K562 (cell line): ENCODE measurements around the gene DNAH5. TPM values are rescaled to one million over a fixed set of nuclear protein-coding genes. Genes with fewer than 3 reads are reported as not detected.

Experiments
- ATAC-seq: fragments of 200-7000 bp; cut with Tn5 transposase; 3 replicates; pipeline ENCODE4 v1.9.1; 2020; ENCODE audit warnings: moderate library complexity
- BruUV-seq: library from RNA; stranded (reverse); fragments of 400-500 nt; replicated peaks from 2 replicates; lab custom pipeline; 2021; lab: Mats Ljungman, UMichigan
- CTCF ChIA-PET: fragments of 300-600 bp; formaldehyde crosslinking; extraction: SDS; loops from one replicate; lab custom pipeline; 2021; ENCODE audit warnings: low intra/inter-chr PET ratio; lab: Yijun Ruan, JAX
- POLR2A ChIA-PET: fragments of 300-600, 350-650 bp; sonication (Branson Sonifier 250); formaldehyde crosslinking; extraction: SDS; loops from one replicate; lab custom pipeline; 2021; ENCODE audit warnings: antibody characterized with exemption, inconsistent platforms; lab: Yijun Ruan, JAX
- DNase-seq, 4 experiments: peaks; one replicate each; pipeline versions ENCODE4 v3.0.0 to v3.0.0-alpha.2; 2011 to 2018; ENCODE audit warnings: low spot score in 3 of 4, mixed read lengths in 3 of 4; ENCODE audit errors: extremely low read depth in 1 of 4
- FAIRE-seq: peaks from 2 replicates; lab custom pipeline; 2011; peaks lifted over from hg19 to GRCh38; lab: Jason Lieb, UNC
- H2AFZ ChIP-seq: 2 replicates; pipeline ENCODE4 v1.6.0; 2011; ENCODE audit warnings: low read depth, low read length, control low read depth, inconsistent platforms
- H3K27ac ChIP-seq: fragments of 200-600 bp; 3 replicates; pipeline ENCODE4 v1.8.0; 2011; ENCODE audit warnings: low read depth, mild to moderate bottlenecking, control low read depth, inconsistent platforms, low read length, moderate library complexity, mixed read lengths; ENCODE audit errors: extremely low read depth
- H3K27me3 ChIP-seq, 2 experiments: fragments of 300-600 bp in 1 of 2; 2 replicates in 1 of 2; 3 replicates in 1 of 2; pipeline versions ENCODE4 v1.6.0 to v1.8.0; 2011; ENCODE audit warnings: inconsistent platforms in 2 of 2, low read length in 2 of 2, mild to moderate bottlenecking in 1 of 2, mixed read lengths in 1 of 2, moderate library complexity in 1 of 2; ENCODE audit not compliant: control insufficient read depth in 2 of 2, insufficient read depth in 2 of 2
- H3K36me3 ChIP-seq: fragments of 300-600 bp; 3 replicates; pipeline ENCODE4 v1.8.0; 2011; ENCODE audit warnings: mild to moderate bottlenecking, low read length, inconsistent platforms; ENCODE audit not compliant: control insufficient read depth, insufficient read depth
- H3K4me1 ChIP-seq, 2 experiments: fragments of 200-600 bp in 1 of 2; replicated peaks in 1 of 2; 2 replicates in 1 of 2; 3 replicates in 1 of 2; pipeline versions ENCODE4 v1.5.1 to v1.8.0; 2011; ENCODE audit warnings: inconsistent platforms in 2 of 2, low read length in 2 of 2, mild to moderate bottlenecking in 1 of 2, mixed read lengths in 1 of 2, moderate library complexity in 1 of 2; ENCODE audit not compliant: control insufficient read depth in 2 of 2, insufficient read depth in 2 of 2
- H3K4me2 ChIP-seq: 2 replicates; pipeline ENCODE4 v1.6.1; 2011; ENCODE audit warnings: low read length, control low read depth, inconsistent platforms, mixed read lengths; ENCODE audit not compliant: insufficient read depth
- H3K4me3 ChIP-seq: fragments of 200-600 bp; sonication (generic), shearing (Covaris generic); 2 replicates; pipeline ENCODE4 v1.5.1; 2016; ENCODE audit warnings: control low read depth, inconsistent platforms
- H3K79me2 ChIP-seq: fragments of 200-600 bp; 3 replicates; pipeline ENCODE4 v1.8.0; 2011; ENCODE audit warnings: low read length, inconsistent platforms; ENCODE audit not compliant: control insufficient read depth, insufficient read depth
- H3K9ac ChIP-seq, 2 experiments: 2 replicates each; pipeline versions ENCODE4 v1.6.0 to v1.6.1; 2011; ENCODE audit warnings: low read depth in 2 of 2, low read length in 2 of 2, control low read depth in 1 of 2, inconsistent platforms in 1 of 2, mild to moderate bottlenecking in 1 of 2, mixed read lengths in 1 of 2; ENCODE audit not compliant: insufficient read depth in 1 of 2
- H3K9me1 ChIP-seq: one replicate; pipeline ENCODE4 v1.6.0; 2011; ENCODE audit warnings: inconsistent platforms, mild to moderate bottlenecking, low read length, moderate library complexity; ENCODE audit not compliant: control insufficient read depth, insufficient read depth
- H3K9me3 ChIP-seq: replicated peaks from 2 replicates; pipeline ENCODE4 v1.5.1; 2011; ENCODE audit warnings: low read depth, low read length, inconsistent platforms; ENCODE audit not compliant: control insufficient read depth, insufficient read depth
- H4K20me1 ChIP-seq: replicated peaks from 2 replicates; pipeline ENCODE4 v1.6.1; 2011; ENCODE audit warnings: low read length, inconsistent platforms, mixed read lengths; ENCODE audit not compliant: control insufficient read depth, insufficient read depth
- CCAR2 ChIP-seq: fragments of 200-400 bp; formaldehyde crosslinking; IDR thresholded peaks from 2 replicates; pipeline ENCODE4 v1.6.1; 2017; ENCODE audit warnings: mild to moderate bottlenecking, low read depth, low read length
- CHAMP1 ChIP-seq: fragments of 450-650 bp; IDR thresholded peaks from 2 replicates; pipeline ENCODE4 v1.6.1; 2016; ENCODE audit warnings: mild to moderate bottlenecking
- CHD7 ChIP-seq: fragments of 200-600 bp; sonication (generic); IDR thresholded peaks from one replicate; pipeline ENCODE4 v1.6.1; 2012; ENCODE audit warnings: mild to moderate bottlenecking, low read depth, low read length, inconsistent platforms
- CTBP1 ChIP-seq: fragments of 450-650 bp; IDR thresholded peaks from 2 replicates; pipeline ENCODE4 v1.6.1; 2016; ENCODE audit warnings: borderline replicate concordance
- HNRNPK ChIP-seq: fragments of 200-400 bp; formaldehyde crosslinking; IDR thresholded peaks from one replicate; pipeline ENCODE4 v1.6.1; 2018; ENCODE audit warnings: mild to moderate bottlenecking, low read depth, low read length; ENCODE audit not compliant: poor library complexity, severe bottlenecking
- LCOR ChIP-seq: sonication (generic); formaldehyde crosslinking; IDR thresholded peaks from 2 replicates; pipeline ENCODE4 v1.8.0; 2022; ENCODE audit warnings: mild to moderate bottlenecking, missing genetic modification reagents
- MYNN ChIP-seq, 2 experiments: sonication (generic); formaldehyde crosslinking in 1 of 2; IDR thresholded peaks; 2 replicates each; pipeline versions ENCODE4 v1.5.0 to v1.6.1; 2016 to 2020; ENCODE audit warnings: antibody characterized with exemption in 1 of 2, missing genetic modification reagents in 1 of 2
- TGIF2 ChIP-seq: sonication (generic); formaldehyde crosslinking; IDR thresholded peaks from 2 replicates; pipeline ENCODE4 v1.8.1; 2022; ENCODE audit warnings: mild to moderate bottlenecking, missing genetic modification reagents, moderate library complexity
- YBX1 ChIP-seq: fragments of 450-650 bp; IDR thresholded peaks from 2 replicates; pipeline ENCODE4 v1.7.1; 2016; ENCODE audit warnings: mild to moderate bottlenecking
- ZNF444 ChIP-seq: fragments of 250-450 bp; sonication (Bioruptor Pico); IDR thresholded peaks from 2 replicates; pipeline ENCODE4 v1.4.0; 2020; ENCODE audit warnings: mild to moderate bottlenecking, moderate library complexity
- WGBS: fragments of 100-300 bp; shearing (Covaris generic); methylation state at CpG from one replicate; pipeline ENCODE4 v1.1.6; 2016; ENCODE audit warnings: low coverage, mixed read lengths; ENCODE audit not compliant: insufficient coverage; ENCODE audit errors: missing lambda C conversion rate; 5-methylcytosine and 5-hydroxymethylcytosine counted together
- in situ Hi-C: fragments of 300-500 bp; cut with MboI; formaldehyde crosslinking; loops from 4 replicates; pipeline ENCODE4 v1.15.0; 2018; ENCODE audit warnings: inconsistent platforms, mixed read lengths
- intact Hi-C: fragments of 100-400 bp; cut with micrococcal nuclease; formaldehyde crosslinking; loops from 2 replicates; pipeline ENCODE4 v1.14.2; 2022
- polyA plus RNA-seq, 8 experiments: library from polyadenylated mRNA; depleted of rRNA in 4 of 8; stranded (reverse) in 5 of 8; unstranded in 3 of 8; fragments of >200 nt; fragmentation: Nextera tagmentation in 2 of 8; fragmentation: Illumina TruSeq in 1 of 8; extraction: Ambion mirVana in 2 of 8; extraction: Trizol in 1 of 8; gene quantifications; 2 replicates each; pipeline versions ENCODE4 v1.2.1 to v1.2.3, GENCODE V29; 2011 to 2014; ENCODE audit warnings: inconsistent platforms in 1 of 8, missing spikeins in 1 of 8
- total RNA-seq, 7 experiments: library from RNA; depleted of rRNA in 6 of 7; stranded (reverse); fragments of >200 nt in 6 of 7; fragmentation: Illumina TruSeq in 2 of 7; extraction: Trizol in 2 of 7; gene quantifications; 2 replicates each; pipeline versions ENCODE4 v1.2.1 to v1.2.3, GENCODE V29; 2011 to 2021; ENCODE audit warnings: low replicate concordance in 1 of 7

The DNAH5 gene
- total and polyA plus RNA-seq, 9 of the 15 experiments (the other 6 are each of a cell fraction or from before 2014, with no cell fraction given) = 0.03 TPM; not detected in 8

GRCh38 chr5:13661272-13661671 lies 283.2 kb downstream of the DNAH5 start:
- no TSS peak for BruUV-seq
- no peak for DNase-seq
- no peaks in the 10 kb centered on the region for H3K9me1 ChIP-seq
- H3K9ac ChIP-seq = no peak overlapping the region
- no peaks in the 10 kb centered on the region for H3K36me3 ChIP-seq
- no peak for FAIRE-seq
- H3K4me2 ChIP-seq = no peak overlapping the region
- in situ Hi-C loops = no loop called here
- H4K20me1 ChIP-seq = no peaks in the 10 kb centered on the region
- H2AFZ ChIP-seq = no peak overlapping the region
- intact Hi-C loops = no loop called here
- no peaks in the 10 kb centered on the region for H3K79me2 ChIP-seq
- CTCF ChIA-PET = no interaction called here
- H3K27ac ChIP-seq = no peak overlapping the region
- no peaks in the 10 kb centered on the region; the same call in 1 of the 2 replicates for H3K9me3 ChIP-seq
- H3K4me1 ChIP-seq = no peaks in the 10 kb centered on the region
- POLR2A ChIA-PET = no interaction called here
- no peak for ATAC-seq
- no peak overlapping the region for H3K4me3 ChIP-seq
- no peaks in the 10 kb centered on the region; a peak in 1 of 5 replicates for H3K27me3 ChIP-seq
- 6% methylated on average over 1 of the region's 1 CpG for WGBS
- TF ChIP-seq CTBP1 (no peak), LCOR (CRISPR knock-in tag) (no peak), CCAR2 (no peak), CHD7 (no peak), TGIF2 (CRISPR knock-in tag) (no peak), MYNN (IDR thresholded peaks at IDR 0.05) (no peak), MYNN (CRISPR knock-in tag; IDR thresholded peaks at IDR 0.05) (no peak), YBX1 (no peak), HNRNPK (no peak), CHAMP1 (no peak), ZNF444 (no peak)
